ENCODE measurements around the gene SFXN5.
"Not testable (repeated sequence)": the region's sequence is repeated elsewhere in the genome, so short reads cannot be mapped to it uniquely, and the experiment has no call there.

SFXN5 gene

DNA sequence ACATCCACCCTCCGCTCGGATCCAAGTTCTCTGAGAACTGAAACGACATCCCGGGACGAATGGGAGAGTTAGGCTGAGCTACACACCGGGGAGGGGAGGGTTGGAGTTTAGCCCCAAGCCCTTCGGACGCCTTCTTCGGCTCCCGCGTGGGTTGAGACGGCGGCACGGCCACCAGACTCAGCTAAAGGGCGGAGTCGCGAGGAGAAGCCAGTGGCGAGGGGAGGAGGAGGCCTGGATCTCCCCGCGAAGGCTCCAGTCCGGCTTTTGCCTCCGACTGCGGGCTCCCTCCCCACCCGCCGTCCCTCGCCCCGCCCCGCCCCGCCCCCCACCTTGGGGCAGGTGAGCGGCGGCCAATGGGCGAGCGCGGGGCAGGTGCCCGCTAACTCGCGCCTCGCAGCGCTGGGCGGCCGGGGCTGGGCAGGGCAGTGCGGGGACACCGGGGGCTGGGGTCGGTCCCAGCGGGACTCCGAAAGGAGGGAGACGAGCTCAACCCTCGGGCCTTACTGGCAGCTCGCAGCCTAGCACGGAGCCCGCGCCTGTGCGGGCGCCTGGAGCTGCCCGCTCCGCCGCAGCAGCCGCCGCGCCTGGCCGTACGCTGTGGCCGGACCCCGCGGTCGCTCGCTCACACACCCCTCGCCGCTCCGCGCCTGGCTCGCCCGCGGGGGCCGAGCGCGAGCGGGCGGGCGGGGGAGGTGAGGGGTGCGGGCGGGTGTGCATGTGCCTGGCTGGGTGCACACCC, 154.2 kb downstream of the SFXN5 start, which contains the start of gene EMX1:
Gene EMX1 (plus strand): TSS at position 382 of the 739 bp plus-strand sequence. CDS start 334 bp downstream, at position 716.
- DNase-seq: peak; percentile 87

DNA sequence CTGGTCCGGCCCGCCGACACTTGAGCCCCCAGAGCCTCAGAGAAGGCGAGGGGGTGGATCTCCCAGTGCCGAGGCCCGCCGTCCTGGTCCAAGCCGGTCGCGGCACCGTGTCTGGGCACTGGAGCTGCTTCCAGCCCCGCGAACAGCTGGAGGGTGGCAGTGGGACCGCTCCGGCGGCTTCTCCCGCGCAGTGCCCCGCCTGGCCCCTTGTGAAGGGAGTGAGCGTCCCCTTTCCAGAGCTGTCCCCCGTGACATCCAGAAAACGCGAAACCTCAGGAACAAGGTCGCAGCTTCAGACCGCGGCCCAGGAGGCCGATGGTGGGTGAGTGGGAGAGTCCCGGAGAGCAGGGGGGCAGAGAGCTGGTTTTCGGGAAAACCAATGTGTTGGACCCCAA, 154.8 kb downstream of the SFXN5 start:
- DNase-seq: peak; percentile 38

DNA sequence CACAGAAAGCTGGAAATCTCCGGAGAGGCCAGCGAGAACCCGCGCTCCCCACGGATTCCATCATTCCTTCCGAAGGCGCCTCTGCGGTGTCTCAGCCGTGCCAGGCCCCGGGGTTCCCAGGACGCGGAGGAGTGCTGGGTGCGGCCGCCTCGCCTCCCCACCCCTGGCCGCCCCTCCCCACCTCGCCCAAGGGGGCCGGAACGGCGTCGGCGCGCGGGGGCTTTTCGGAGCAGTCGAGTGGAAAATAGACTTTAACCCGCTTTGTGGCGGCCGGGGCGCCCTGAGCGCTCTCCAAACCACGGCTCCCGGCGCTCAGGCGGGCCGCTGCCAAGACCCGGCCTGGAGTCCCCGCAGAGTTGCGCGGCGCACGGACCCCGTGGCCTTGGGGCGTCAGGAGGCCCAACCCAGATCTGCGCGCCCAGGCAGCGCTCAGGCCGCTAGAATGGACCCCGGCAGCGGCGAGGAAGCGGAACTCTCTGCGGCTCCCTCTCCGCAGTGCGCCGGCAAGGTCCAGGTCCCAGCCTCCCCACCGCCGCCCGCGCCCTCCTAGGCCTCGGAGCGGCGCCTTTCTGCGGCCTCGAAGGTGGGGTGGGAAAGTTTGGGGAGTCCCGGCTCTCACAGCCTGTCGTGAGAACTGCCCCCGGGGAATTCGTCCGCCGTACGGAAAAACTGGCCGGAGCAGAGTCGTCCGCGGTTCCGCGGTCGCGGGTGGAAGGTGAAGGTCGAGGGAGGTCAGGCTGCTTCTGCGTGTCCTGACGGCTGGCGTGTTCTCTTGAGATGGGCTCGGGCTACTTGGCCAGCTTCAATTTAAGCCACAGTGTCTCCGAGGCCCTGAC, 155.4 kb downstream of the SFXN5 start:
- DNase-seq: peak; percentile 72

DNA sequence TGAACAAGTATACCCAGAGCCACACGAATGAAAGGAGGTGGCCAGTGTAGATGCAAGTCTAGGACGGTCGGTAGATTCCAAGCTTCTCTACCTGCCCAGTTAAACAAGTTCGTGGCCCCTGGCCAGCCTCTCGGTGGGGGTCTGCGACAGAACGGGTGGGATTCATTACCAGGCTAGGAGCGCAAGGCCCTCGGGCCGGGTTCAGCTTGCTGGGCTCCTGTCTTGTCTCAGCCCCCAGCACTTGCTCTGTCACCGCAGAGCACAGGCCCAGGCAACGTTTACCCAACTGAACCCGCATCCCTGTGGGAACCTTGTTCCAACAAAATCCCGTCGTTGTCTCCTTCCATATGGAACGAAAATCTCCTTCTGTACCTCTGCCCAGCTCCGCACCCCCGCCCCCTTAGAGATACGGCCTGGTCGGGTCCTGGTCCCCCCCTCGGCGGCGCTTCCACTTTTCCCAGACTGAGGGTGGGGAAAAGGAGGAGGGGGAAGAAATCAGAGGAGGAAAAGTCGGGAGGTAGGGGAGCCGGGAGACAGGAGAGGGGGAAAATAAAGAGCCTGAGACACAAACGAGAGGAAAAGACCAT, 156.1 kb downstream of the SFXN5 start:
- no peak for DNase-seq

DNA sequence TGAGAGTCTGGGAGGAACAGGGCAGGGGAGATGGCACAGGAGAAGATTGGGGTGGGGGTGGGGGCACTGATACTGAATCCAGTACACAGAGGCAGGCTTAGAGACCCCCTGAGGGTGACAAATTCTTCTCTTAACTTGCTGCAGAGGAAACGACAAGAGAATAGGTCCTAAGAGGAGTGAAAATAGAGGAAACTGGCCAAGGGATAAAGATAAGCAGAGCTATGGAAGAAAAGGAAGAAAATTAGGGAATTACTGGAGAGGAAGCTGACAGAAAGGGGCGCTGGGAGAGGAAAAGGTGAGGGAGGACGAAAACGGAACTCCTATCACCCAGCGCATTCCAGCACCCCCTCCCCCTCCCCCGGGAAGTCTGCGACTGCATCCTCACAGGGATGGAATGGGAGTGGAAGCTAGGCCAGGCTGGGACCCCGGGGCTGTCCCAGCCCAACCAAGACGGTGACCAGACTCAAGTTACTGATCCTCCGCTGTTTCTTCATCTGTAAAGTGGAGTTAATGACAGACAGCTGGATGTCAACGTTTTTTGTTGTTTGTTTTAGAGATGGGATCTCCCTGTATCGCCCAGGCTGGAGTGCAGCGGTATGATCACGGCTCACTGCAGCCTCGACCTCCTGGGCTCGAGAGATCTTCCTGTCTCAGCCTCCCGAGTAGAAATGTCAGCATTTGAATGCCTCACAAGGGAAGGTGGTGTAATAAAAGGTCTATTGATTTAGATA, 156.8 kb downstream of the SFXN5 start:
- DNase-seq: no peak

DNA sequence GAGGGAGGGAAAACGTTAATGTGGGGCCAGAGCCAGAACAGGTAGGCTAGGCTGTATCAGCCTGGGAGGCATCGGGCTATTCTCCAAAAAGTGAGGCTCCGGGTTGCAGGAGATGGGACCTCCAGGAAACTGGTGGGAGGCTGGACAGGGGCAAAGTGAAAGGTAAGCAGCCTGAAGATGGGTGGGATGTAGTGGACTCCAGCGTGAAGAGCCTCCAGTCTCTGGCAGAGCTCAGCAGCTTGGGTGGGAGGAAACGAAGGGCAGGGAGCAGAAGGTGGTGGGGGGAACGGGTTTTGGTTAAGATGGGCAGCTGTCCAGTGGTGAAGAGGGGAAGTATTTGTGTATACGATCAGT, 157.3 kb downstream of the SFXN5 start:
- DNase-seq: no peak

DNA sequence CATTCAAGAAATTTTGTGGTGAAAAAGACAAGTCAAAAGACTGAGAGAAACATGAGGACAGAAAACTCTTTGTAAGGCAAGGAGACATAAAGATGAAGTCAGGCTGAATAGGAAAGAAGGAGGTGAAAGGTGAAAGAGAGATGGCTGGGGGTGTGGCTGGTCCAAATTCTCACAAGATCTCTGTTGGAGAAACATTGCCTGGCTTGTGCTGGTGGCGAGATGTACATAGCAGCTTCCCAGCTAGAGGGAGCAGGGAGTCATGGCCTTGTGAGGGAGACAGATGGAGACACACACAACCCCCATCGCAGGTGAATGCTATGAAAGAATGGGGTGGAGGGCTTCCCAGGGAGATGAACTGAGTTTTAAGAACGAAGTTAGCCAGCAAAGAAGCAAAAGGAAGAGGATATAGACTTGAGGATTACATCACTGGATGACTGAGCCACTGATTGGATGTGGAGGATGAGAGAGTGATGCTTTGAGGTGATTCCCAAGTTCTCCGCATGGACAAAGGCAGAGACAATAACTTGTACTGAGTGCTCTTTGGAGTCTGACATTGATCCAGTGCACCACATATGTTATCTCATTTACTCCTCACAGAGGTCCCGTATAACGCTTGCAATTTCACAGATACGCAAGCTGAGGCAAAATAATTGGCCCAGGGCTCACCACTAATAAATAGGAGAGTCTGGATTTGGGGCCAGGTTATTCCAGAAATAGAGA, 157.9 kb downstream of the SFXN5 start:
- peak; percentile 5 for DNase-seq

DNA sequence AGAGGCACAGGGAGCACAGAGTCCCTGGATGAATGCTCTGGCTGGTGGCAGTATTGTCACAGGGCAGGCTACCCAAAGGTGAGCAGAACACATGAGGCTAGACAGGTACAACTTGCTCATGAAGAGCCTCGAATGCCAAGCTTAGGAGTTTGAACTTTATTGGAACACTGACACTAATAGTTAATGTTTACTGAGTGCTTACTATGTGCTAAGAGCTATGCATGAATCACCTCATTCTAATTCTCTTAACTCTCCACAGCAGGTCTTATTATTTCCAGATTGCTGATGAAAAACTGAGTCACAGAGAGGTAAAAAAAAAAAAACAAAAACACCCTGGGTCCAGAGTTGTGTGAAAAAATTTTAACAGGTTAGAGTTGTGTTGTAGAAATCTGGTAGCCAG, 160.3 kb downstream of the SFXN5 start:
- no peak for DNase-seq

DNA sequence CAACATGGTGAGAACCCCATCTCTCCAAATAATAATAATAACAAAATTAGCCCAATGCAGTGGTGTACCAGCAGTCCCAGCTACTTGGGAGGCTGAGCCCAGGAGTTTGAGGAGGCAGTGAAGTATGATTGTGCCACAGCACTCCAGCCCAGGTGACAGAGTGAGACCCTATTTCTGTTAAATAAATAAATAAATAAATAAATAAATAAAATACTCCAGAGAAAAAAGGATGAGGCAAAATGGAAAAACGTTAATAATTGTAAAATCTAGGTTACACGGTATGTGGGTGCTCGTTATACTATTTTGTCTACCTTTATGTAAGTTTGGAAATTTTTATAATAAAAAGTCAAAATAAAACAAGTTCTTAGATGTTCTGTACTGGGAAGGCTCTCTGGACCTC, 162.8 kb downstream of the SFXN5 start:
- no peak for DNase-seq

DNA sequence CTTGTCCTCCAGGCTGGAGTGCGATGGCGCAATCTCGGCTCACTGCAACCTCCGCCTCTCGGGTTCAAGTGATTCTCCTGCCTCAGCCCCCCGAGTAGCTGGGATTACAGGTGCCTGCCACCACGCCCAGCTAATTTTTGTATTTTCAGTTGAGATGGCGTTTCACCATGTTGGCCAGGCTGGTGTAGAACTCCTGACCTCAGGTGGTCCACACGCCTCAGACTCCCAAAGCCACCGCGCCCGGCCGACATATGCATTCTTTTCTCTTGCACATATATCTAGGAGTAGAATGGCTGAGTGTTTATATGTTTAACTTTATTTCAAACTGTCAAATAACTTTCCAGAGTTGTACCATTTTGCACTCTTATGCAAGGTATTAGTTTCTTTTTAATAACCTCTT, 164.1 kb downstream of the SFXN5 start:
- not testable (repeated sequence) for DNase-seq

DNA sequence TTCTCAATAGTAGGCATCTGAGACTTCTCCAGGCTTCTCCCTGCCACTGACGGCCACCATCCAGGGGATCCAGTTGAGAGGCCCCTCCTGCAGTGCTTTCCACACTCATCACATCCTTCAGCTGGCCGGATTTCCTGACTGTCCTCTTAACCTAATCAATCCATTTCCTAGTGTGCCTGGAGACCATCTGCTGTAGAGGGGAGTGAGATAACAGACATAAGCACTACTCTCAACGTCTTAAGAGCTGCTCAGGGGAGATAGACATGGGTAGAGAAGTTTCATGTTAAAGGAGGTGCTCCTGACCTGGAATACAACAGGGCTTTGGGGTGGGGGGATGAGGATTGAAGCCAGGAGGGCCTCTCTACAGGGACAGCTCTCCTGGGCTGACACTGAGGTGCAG, 170.1 kb downstream of the SFXN5 start:
- DNase-seq: no peak

DNA sequence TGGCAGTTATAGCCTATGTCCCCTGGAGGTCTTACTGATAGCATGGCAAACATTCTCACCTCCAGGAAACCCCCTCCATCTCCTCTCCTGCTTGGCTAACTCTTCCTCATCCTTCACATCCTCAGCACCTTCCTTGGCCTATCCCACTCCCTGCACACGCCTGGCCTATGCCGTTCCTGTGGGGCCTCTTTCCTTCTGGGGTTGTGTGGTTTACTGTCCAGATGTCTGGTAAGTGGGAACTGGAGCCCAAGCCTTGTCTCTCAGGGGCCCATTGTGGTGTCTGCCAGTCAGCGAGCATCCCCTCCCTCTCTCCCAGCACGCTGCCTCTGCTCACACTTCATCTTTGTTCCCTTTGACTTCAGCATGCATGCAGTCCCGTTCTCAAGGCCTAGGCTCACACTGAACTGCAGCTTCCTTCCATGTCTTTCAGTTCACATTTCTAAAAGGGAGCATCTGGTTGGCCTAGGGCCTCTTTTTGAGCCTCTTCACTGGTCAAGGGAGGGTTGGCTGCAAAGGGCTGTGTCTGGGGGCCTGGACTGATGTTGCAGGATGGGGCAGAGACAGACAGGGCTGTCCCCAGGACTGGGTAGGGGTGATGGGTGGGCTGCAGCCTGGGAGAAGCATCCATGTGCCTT, 171.2 kb downstream of the SFXN5 start:
- no peak for DNase-seq

DNA sequence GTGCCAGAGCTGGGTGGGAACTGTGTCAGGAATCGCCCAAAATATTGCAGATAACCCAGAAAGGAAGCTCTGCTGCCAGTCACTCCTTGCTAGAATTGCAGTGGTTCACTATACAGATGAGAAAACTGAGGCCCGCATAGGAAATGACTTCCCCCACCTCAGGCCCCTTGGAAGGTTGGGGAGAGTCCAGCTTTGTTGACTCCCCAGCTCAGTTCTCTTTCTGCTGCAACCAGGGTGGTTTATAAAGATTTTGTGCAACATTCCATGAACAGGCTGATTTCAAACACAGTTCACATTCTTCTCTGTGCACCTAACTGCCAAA, 173.0 kb downstream of the SFXN5 start:
- DNase-seq: no peak

DNA sequence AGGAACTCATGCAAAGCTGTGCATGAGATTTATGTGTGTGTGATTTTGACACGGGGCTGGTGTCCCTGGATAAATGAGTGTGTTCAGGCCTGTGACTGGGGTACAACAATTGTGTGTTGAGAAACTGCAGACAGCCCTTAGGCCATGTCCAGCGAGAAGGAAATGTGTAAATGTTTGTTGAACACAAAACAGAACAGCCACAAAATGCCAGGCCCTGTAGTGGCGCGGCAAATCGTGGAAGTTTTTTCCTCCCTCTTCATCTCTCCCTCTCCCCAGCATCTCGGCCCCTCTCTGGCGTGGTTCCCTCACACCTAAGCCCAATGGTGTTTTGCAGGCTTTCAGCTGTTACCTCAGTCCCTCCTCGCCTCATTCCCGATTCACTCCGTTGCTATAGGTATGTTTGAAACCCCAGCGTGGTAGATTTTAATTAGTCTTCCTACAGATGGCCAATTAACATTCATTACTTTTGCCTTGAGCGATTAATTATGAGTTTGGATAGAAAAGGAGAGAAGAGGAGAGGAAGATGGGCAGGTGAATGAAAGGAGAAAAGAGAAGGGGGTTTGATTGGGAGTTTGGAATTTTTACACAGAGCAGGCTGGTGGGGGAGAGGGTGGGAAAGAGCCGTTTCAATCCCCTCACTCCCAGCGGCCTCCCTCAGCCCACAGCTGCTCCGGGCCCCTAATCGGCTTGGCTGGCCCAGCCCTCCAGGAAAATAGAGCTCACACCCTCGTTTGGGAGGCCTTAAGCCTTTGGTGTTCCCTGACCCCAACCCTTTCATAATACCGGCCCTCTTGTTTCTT, 173.5 kb downstream of the SFXN5 start:
- no peak for DNase-seq

DNA sequence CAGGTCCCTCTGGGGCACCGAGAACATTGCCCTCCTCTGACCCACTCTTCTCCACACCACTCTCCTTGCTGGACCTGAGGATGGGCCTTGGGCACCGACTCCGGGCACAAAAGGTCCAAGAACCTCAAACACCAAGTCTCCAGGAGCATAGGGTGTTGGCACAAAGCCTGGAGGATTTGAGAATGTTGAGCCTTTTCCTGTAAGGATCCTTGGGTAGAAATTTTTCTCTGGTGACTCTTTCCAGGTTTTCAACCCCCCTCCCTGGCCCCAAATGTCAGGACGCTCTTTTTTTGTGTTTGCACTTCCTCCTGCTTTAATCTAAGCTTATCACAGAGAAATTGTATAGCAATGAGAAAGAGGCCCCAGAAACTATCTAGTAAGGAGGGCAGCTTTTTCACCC, 175.1 kb downstream of the SFXN5 start:
- DNase-seq: no peak

DNA sequence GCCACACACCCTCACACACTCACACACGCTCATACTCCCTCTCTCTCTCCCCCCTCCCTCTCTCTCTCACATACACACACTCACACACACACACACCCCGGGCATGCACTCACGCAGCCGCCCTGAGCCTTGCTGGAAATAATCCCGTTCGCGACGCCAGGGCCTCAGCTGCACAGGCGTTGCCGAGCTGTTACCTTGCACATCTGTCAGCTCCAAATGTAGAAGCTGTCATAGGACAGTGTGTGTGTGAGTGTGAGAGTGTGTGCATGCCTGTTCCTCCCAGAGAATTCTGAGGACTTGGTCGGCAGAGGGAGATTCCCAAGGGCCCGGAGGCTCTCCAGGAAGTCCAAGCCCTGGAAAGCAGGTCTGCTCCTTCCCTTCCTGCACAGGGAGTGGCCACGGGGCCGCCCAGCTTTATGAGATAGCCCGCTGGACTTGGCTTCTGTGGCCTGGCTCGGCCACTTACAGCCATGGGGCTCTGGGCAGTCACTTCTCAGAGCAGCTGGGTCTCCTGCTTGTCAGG, 175.7 kb downstream of the SFXN5 start:
- peak; percentile 78 for DNase-seq

DNA sequence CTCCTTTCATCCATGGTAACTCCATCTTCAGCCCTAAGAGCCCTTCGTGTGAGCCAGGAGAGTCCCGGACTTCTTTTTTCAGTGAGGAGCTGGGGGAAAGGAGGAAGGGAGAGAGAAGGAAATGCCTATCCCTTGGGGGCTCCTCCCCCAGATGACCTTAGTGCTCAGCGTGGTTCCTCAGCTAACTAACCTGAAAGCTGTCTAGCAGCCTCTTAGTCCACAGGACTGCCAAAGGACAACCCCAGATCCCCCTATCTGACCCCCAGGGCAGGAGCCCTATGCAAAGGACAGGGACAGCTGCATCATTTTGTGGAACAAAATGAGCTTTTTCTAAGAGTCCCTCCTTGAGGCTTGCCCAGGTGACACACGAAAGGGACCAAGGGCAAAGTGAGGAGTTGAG, 176.4 kb downstream of the SFXN5 start:
- DNase-seq: no peak

DNA sequence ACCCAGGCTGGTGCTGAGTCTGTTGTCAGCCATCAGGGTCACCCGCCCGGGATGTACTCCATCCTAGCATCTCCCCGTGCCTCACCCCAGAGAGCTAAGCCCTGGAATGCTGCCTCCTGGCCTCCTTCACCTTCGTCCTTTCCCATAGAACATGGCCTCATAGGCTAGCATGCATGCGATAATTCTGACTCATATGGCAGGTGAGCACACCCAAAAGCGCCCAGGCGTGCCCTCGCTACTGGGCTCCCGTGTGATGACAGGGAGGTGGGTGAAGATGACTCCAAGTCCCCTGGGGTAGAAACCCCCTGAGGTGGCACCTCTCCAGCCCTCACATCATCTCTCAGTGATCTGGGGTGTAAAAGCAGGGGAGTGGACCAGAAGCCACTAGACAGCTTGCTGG, 177.0 kb downstream of the SFXN5 start:
- DNase-seq: no peak

DNA sequence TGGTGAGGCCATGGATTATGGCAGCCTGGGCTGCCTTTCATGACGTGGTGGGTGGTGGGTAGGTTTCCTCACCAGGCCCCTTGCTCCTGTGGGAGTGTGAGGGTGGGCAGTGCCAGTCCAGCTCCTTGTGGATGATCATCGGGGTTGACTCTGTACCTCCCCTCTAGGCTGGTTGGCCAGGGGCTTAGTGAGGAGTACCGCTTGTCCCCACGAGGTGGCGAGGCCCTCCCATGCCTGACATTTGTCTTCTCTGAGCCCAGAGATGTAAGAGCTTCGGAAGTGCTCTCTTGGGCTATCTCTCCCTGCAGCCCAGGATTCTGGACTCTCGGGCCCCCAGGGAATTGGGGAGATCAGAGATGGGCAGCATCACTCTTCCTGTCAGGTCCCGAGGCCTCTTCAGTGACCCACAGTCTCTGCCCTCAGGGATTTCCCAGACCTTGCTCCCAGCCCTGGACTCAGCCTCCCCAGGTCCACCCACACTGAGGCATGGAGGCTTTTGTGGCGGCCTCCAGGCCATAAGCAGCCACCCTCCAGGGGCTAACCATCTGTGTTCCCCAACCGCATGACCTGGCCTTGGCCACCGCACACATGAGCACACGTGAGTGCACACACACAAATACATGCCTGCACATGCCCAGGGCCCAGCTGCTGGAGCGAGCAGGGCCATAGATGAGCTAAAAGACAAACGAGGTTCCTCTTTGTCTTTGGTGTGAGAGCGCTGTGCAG, 177.8 kb downstream of the SFXN5 start:
- peak; percentile 62 for DNase-seq

DNA sequence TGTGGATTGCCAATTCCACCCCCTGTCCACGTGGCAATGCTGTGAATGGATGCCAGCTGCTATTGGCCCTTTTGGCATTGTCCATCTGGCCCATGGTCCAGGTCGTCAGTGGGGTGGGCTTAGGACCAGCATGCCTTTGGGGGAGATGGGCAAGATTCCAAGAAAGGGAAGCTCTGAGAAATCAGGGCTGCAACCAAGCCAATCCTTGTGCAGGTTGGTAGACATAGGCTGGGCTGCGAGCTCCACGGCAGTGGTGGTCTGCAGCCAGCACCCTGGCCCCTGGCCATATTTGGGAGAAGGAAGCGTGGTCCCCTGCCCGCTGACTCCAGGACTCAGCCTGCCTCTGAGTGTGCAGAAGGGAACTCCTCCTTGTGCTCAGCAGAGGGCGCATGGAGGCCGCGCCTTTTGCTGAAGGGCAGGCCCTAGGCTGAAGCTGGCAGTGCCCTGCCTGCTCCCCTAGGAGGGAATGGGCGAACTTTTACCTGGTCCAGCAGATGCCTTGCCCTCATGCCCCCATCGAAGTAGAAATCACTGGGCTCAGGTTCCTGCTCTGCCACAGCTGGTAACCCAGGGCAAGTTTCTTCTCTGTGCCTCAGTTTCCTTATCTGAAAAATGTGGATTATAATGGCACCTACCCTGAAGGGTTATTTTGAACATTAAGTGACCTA, 178.9 kb downstream of the SFXN5 start:
- DNase-seq: peak; percentile 59

Measured in NCI-H2171 (cell line).